ENCODE data around the gene LASP1.
"Not testable (repeated sequence)": the region's sequence is repeated elsewhere in the genome, so short reads cannot be mapped to it uniquely, and the experiment has no call there.

The LASP1 gene

DNA sequence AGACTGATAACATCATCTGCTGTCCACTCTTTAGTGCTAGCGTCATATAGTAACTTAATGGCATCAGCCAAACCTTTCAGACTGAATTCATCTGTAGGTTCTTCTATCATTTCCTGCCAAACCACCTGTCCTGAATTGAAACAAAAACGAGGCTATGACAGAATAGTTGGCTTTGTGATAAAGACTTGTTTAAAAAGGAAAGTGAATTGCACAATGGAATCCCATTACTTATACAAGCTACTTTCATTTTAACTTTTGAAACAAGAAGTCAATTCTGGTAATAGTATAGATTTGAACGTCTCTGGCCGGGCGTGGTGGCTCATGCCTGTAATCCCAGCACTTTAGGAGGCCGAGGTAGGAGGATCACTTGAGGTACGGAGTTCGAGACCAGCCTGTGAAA, 73.7 kb downstream of the LASP1 start:
- H3K4me3 ChIP-seq (ENCODE audit: low read depth, low read length): no peak overlapping the region
- TF ChIP-seq, protein P1, sequence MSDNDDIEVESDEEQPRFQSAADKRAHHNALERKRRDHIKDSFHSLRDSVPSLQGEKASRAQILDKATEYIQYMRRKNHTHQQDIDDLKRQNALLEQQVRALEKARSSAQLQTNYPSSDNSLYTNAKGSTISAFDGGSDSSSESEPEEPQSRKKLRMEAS (IDR thresholded peaks at IDR 0.05; ENCODE audit: low read depth, low read length): no peak
- TF ChIP-seq MYC (IDR thresholded peaks at IDR 0.05; ENCODE audit: low read depth, low read length) (no peak), POLR2A (IDR thresholded peaks at IDR 0.05; ENCODE audit: extremely low read depth, insufficient read length) (no peak)
- TF ChIP-seq, protein P2, sequence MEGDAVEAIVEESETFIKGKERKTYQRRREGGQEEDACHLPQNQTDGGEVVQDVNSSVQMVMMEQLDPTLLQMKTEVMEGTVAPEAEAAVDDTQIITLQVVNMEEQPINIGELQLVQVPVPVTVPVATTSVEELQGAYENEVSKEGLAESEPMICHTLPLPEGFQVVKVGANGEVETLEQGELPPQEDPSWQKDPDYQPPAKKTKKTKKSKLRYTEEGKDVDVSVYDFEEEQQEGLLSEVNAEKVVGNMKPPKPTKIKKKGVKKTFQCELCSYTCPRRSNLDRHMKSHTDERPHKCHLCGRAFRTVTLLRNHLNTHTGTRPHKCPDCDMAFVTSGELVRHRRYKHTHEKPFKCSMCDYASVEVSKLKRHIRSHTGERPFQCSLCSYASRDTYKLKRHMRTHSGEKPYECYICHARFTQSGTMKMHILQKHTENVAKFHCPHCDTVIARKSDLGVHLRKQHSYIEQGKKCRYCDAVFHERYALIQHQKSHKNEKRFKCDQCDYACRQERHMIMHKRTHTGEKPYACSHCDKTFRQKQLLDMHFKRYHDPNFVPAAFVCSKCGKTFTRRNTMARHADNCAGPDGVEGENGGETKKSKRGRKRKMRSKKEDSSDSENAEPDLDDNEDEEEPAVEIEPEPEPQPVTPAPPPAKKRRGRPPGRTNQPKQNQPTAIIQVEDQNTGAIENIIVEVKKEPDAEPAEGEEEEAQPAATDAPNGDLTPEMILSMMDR (IDR thresholded peaks at IDR 0.05; ENCODE audit: low read depth, low read length): no peak
- no peak for DNase-seq (ENCODE audit: low read depth)

DNA sequence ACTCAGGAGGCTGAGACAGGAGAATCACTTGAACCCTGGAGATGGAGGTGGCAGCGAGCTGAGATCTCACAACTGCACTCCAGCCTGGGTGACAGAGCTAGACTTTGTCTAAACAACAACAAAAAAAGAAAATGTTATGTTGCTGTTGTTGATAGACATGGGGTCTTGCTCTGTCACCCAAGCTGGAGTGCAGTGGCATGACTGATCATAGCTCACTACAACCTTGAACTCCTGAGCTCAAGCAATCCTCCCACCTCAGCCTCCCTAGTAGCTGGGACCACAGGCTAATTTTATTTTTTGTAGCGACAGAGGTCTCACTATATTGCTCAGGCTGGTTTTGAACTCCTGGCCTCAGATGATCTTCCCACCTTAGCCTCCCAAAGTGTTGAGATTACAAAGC, 77.3 kb downstream of the LASP1 start:
- TF ChIP-seq, protein P1 (IDR thresholded peaks at IDR 0.05; ENCODE audit: low read depth, low read length): no peak
- TF ChIP-seq POLR2A (IDR thresholded peaks at IDR 0.05; ENCODE audit: extremely low read depth, insufficient read length): no peak
- TF ChIP-seq, protein P2 (IDR thresholded peaks at IDR 0.05; ENCODE audit: low read depth, low read length): no peak
- no peak for TF ChIP-seq MYC (IDR thresholded peaks at IDR 0.05; ENCODE audit: low read depth, low read length)
- no peak overlapping the region for H3K4me3 ChIP-seq (ENCODE audit: low read depth, low read length)
- no peak for DNase-seq (ENCODE audit: low read depth)

DNA sequence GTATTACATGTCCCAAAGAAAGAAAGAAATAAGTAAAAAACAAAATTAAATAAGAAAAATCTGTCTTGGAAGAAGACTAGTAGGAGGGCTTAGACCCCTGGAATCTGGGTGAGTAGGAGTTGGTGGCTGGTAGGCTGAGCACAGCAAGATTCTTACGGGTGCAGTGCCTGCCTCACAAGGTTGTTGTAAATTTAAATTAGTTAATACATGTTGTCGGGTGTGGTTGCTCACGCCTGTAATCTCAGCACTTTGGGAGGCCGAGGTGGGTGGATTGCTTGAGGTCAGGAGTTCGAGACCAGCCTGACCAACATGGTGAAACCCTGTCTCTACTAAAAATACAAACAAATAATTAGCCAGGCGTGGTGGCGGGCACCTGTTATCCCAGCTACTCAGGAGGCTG, 83.9 kb downstream of the LASP1 start:
- DNase-seq (ENCODE audit: low read depth); H3K4me3 ChIP-seq (ENCODE audit: low read depth, low read length): not testable (repeated sequence)

DNA sequence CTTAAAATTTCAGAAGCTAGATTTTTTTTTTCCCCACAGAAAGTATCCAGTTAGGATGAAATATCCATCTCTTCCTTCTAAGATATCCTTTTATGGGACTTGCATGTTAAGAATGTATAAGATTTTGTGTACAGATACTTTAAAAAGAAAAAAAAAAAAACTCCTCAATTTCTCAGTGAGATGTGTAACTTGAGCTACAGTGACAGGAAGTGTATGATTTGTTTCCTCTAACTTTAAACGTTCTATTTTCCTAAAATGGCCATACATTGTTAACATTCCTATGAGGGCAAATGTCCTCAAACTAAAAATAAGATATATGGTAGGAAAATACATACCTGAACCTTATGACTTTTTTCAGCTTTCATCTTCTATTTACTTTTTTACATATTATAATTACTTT, 88.5 kb downstream of the LASP1 start:
- TF ChIP-seq, protein P2 (IDR thresholded peaks at IDR 0.05; ENCODE audit: low read depth, low read length): no peak
- TF ChIP-seq POLR2A (IDR thresholded peaks at IDR 0.05; ENCODE audit: extremely low read depth, insufficient read length) (no peak), MYC (IDR thresholded peaks at IDR 0.05; ENCODE audit: low read depth, low read length) (no peak)
- TF ChIP-seq, protein P1 (IDR thresholded peaks at IDR 0.05; ENCODE audit: low read depth, low read length): no peak
- DNase-seq (ENCODE audit: low read depth): no peak
- no peak overlapping the region for H3K4me3 ChIP-seq (ENCODE audit: low read depth, low read length)

DNA sequence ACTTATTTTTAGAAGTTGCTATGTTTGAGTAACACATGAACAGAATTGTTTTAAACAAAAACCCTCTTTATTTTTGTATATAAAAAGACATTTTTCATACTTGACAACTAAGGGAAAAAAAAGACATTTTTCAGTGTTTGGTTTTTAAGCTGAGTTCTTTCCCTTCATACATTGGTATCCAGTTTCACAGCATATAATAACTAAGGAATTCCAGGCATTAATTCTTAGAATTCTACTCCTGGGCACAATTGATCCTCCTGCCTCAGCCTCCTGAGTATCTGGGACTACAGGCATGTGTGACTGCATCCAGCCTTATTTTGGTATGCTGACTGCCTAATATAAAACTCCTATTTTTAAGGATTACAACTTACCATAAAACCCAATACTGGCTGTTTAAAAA, 88.9 kb downstream of the LASP1 start:
- H3K4me3 ChIP-seq (ENCODE audit: low read depth, low read length): no peak overlapping the region
- TF ChIP-seq, protein P2 (IDR thresholded peaks at IDR 0.05; ENCODE audit: low read depth, low read length): no peak
- no peak for DNase-seq (ENCODE audit: low read depth)

DNA sequence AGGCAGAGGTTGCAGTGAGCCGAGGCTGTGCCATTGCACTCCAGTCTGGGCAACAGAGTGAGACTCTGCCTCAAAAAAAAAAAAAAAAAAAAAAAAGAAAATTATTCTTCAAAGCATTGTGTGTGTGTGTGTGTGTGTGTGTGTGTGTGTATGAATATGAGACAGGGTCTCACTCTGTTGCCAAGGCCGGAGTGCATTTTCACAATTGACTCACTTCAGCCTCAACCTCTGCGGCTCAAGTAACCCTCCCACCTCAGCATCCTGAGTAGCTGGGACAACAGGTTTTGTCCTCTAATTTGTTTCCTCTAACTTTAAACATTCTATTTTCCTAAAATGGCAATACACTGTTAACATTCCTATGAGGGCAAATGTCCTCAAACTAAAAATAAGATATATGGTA, 89.7 kb downstream of the LASP1 start:
- no peak for DNase-seq (ENCODE audit: low read depth)
- no peak overlapping the region for H3K4me3 ChIP-seq (ENCODE audit: low read depth, low read length)
- TF ChIP-seq POLR2A (IDR thresholded peaks at IDR 0.05; ENCODE audit: extremely low read depth, insufficient read length) (no peak), MYC (IDR thresholded peaks at IDR 0.05; ENCODE audit: low read depth, low read length) (no peak)
- TF ChIP-seq, protein P1 (IDR thresholded peaks at IDR 0.05; ENCODE audit: low read depth, low read length): no peak
- TF ChIP-seq, protein P2 (IDR thresholded peaks at IDR 0.05; ENCODE audit: low read depth, low read length): no peak
